Measurements from ENCODE around the gene PSTPIP2. TPM values are rescaled to one million over a fixed set of nuclear protein-coding genes. Genes with fewer than 3 reads are reported as not detected.

The PSTPIP2 gene
- total and polyA plus RNA-seq, 2 of the 13 experiments (the other 11 are each of a cell fraction or from before 2014, with no cell fraction given): 0.25 to 0.27 TPM

GRCh38 chr18:46051731-46052461 lies 20.2 kb downstream of the PSTPIP2 start (continued):
- TF ChIP-seq MAX (IDR thresholded peaks at IDR 0.05) (0 out of 2 replicates have a peak, but pooled peaks have one; percentile 33), RARA (CRISPR knock-in tag; IDR thresholded peaks at IDR 0.05) (peak; percentile 98), HMGA1 (CRISPR knock-in tag; conservative IDR thresholded peaks at IDR 0.05) (no peak), ZNF282 (IDR thresholded peaks at IDR 0.05; ENCODE audit: partially characterized antibody) (no peak), GATAD2A (CRISPR knock-in tag; IDR thresholded peaks at IDR 0.05) (peak; percentile 33; the same call in 1 of the 2 replicates), ZNF232 (CRISPR knock-in tag; IDR thresholded peaks at IDR 0.05; ENCODE audit: borderline replicate concordance) (0 out of 2 replicates have a peak, but pooled peaks have one; percentile 48), ZNF274 (CRISPR knock-in tag; IDR thresholded peaks at IDR 0.05) (no peak), ZNF724P (CRISPR knock-in tag; IDR thresholded peaks at IDR 0.05; ENCODE audit: borderline replicate concordance) (no peak), SOX13 (IDR thresholded peaks at IDR 0.05) (peak; percentile 66), SOX13 (CRISPR knock-in tag; conservative IDR thresholded peaks at IDR 0.05 in 1 of 2, IDR thresholded peaks at IDR 0.05 in 1 of 2) (peak in 1 of 2 experiments; percentile 93; a peak in 2 of 4 replicates), ELF3 (CRISPR knock-in tag; IDR thresholded peaks at IDR 0.05) (no peak), CHD2 (IDR thresholded peaks at IDR 0.05; ENCODE audit: low read depth, low read length) (no peak), HOXD1 (CRISPR knock-in tag; IDR thresholded peaks at IDR 0.05) (no peak), JDP2 (CRISPR knock-in tag; IDR thresholded peaks at IDR 0.05; ENCODE audit: borderline replicate concordance) (no peak), REL (CRISPR knock-in tag; conservative IDR thresholded peaks at IDR 0.05) (no peak), ZNF773 (CRISPR knock-in tag; IDR thresholded peaks at IDR 0.05; ENCODE audit: borderline replicate concordance) (no peak), SAFB2 (CRISPR knock-in tag; IDR thresholded peaks at IDR 0.05; ENCODE audit: borderline replicate concordance, low read depth) (no peak), TRIM22 (IDR thresholded peaks at IDR 0.05) (no peak), ZNF644 (CRISPR knock-in tag; IDR thresholded peaks at IDR 0.05; ENCODE audit: low read depth) (0 out of 2 replicates have a peak, but pooled peaks have one; percentile 25), ZNF777 (CRISPR knock-in tag; IDR thresholded peaks at IDR 0.05) (no peak), YY1 (IDR thresholded peaks at IDR 0.05; ENCODE audit: insufficient read depth, insufficient replicate concordance, low read depth, low read length) (no peak), EP300 (IDR thresholded peaks at IDR 0.05; ENCODE audit: low read depth in 2 of 2, low read length in 2 of 2) (peak in 1 of 2 experiments; percentile 63; a peak in 2 of 4 replicates), EP300 (CRISPR knock-in tag; IDR thresholded peaks at IDR 0.05; ENCODE audit: borderline replicate concordance) (peak; percentile 40; the same call in 1 of the 2 replicates), ZNF670 (CRISPR knock-in tag; IDR thresholded peaks at IDR 0.05; ENCODE audit: borderline replicate concordance) (peak; percentile 78; the same call in 1 of the 2 replicates), ZSCAN31 (CRISPR knock-in tag; IDR thresholded peaks at IDR 0.05; ENCODE audit: low read depth) (0 out of 2 replicates have a peak, but pooled peaks have one; percentile 41), ZNF333 (CRISPR knock-in tag; IDR thresholded peaks at IDR 0.05; ENCODE audit: borderline replicate concordance) (no peak), ZFP36 (IDR thresholded peaks at IDR 0.05; ENCODE audit: borderline replicate concordance, low read depth, low read length, partially characterized antibody) (no peak), LCORL (IDR thresholded peaks at IDR 0.05) (no peak), LCORL (CRISPR knock-in tag; IDR thresholded peaks at IDR 0.05) (peak; percentile 87), CBX1 (IDR thresholded peaks at IDR 0.05; ENCODE audit: low read depth) (no peak), ZNF841 (CRISPR knock-in tag; IDR thresholded peaks at IDR 0.05; ENCODE audit: borderline replicate concordance) (no peak), GTF3A (CRISPR knock-in tag; conservative IDR thresholded peaks at IDR 0.05) (no peak), NFIC (IDR thresholded peaks at IDR 0.05; ENCODE audit: low read length) (peak; percentile 77; the same call in 1 of the 2 replicates)

Data from HepG2 (cell line).